Fibroblast of lung (primary cell): ENCODE data around the gene ASB6. TPM values are rescaled to one million over a fixed set of nuclear protein-coding genes. Genes with fewer than 3 reads are reported as not detected.

Source experiments
- DNase-seq, 2 donors: peaks; one replicate each; pipeline versions ENCODE4 v3.0.0 to v3.0.0-alpha.2; 2010; ENCODE audit warnings: low read depth in 2 of 2
- H2AFZ ChIP-seq: 2 replicates; pipeline ENCODE4 v1.5.1; 2012; ENCODE audit warnings: low read length, control low read depth, inconsistent platforms
- H3K27ac ChIP-seq: 2 replicates; pipeline ENCODE4 v1.5.1; 2011; ENCODE audit warnings: low read length, control low read depth; ENCODE audit not compliant: insufficient read depth
- H3K27me3 ChIP-seq: 2 replicates; pipeline ENCODE4 v1.5.1; 2011; ENCODE audit warnings: mild to moderate bottlenecking, low read length; ENCODE audit not compliant: control insufficient read depth, insufficient read depth
- H3K36me3 ChIP-seq: 2 replicates; pipeline ENCODE4 v1.5.1; 2011; ENCODE audit warnings: low read length; ENCODE audit not compliant: control insufficient read depth, insufficient read depth
- H3K4me1 ChIP-seq: 2 replicates; pipeline ENCODE4 v1.5.1; 2011; ENCODE audit warnings: low read length; ENCODE audit not compliant: control insufficient read depth, insufficient read depth; ENCODE audit errors: extremely low read depth
- H3K4me2 ChIP-seq: 2 replicates; pipeline ENCODE4 v1.5.1; 2011; ENCODE audit warnings: low read length, control low read depth; ENCODE audit not compliant: insufficient read depth; ENCODE audit errors: extremely low read depth
- H3K4me3 ChIP-seq, 4 experiments: fragments of 200-600 bp in 1 of 4; sonication (generic) in 1 of 4; replicated peaks in 1 of 4; 2 replicates each; pipeline ENCODE4 v1.5.1; 2011 to 2016; ENCODE audit warnings: low read length in 4 of 4, low read depth in 3 of 4, mild to moderate bottlenecking in 3 of 4, control low read depth in 2 of 4, inconsistent platforms in 1 of 4, mixed read lengths in 1 of 4; ENCODE audit not compliant: insufficient read depth in 1 of 4; ENCODE audit errors: control extremely low read depth in 1 of 4
- H3K79me2 ChIP-seq: 2 replicates; pipeline ENCODE4 v1.5.1; 2012; ENCODE audit warnings: mild to moderate bottlenecking, low read length, inconsistent platforms; ENCODE audit not compliant: control insufficient read depth, insufficient read depth
- H3K9ac ChIP-seq: 2 replicates; pipeline ENCODE4 v1.5.1; 2011; ENCODE audit warnings: mild to moderate bottlenecking, low read length, control low read depth; ENCODE audit not compliant: insufficient read depth
- H3K9me3 ChIP-seq: 2 replicates; pipeline ENCODE4 v1.5.1; 2012; ENCODE audit warnings: low read depth, low read length; ENCODE audit not compliant: control insufficient read depth, insufficient read depth
- H4K20me1 ChIP-seq: 2 replicates; pipeline ENCODE4 v1.5.1; 2011; ENCODE audit warnings: low read length; ENCODE audit not compliant: control insufficient read depth, insufficient read depth; ENCODE audit errors: extremely low read depth
- EZH2 ChIP-seq: IDR thresholded peaks from 2 replicates; pipeline ENCODE4 v1.5.1; 2012; ENCODE audit warnings: low read length, control low read depth, mild to moderate bottlenecking; ENCODE audit errors: missing control alignments
- polyA plus RNA-seq, 2 donors: library from polyadenylated mRNA; depleted of rRNA in 1 of 2; stranded (reverse) in 1 of 2; unstranded in 1 of 2; fragments of >200 nt; gene quantifications; 2 replicates each; pipeline ENCODE4 v1.2.1, GENCODE V29; 2011 to 2012; ENCODE audit warnings: missing spikeins in 1 of 2
- total RNA-seq: library from RNA; depleted of rRNA; stranded (reverse); fragments of >200 nt; gene quantifications from 2 replicates; pipeline ENCODE4 v1.2.1, GENCODE V29; 2014
- TF ChIP-seq, protein P1 (sequence below), 2 donors: IDR thresholded peaks in 1 of 2; conservative IDR thresholded peaks in 1 of 2; 1 replicate in 1 of 2; 2 replicates in 1 of 2; pipeline ENCODE4 v1.5.1; 2011 to 2012; ENCODE audit warnings: low read length in 2 of 2, control low read depth in 1 of 2, inconsistent platforms in 1 of 2, low read depth in 1 of 2, mild to moderate bottlenecking in 1 of 2

ASB6 gene
- total and polyA plus RNA-seq, 2 donors (not counting 1 experiment from before 2014, with no cell fraction given), result 14.4 to 15.4 TPM

DNA sequence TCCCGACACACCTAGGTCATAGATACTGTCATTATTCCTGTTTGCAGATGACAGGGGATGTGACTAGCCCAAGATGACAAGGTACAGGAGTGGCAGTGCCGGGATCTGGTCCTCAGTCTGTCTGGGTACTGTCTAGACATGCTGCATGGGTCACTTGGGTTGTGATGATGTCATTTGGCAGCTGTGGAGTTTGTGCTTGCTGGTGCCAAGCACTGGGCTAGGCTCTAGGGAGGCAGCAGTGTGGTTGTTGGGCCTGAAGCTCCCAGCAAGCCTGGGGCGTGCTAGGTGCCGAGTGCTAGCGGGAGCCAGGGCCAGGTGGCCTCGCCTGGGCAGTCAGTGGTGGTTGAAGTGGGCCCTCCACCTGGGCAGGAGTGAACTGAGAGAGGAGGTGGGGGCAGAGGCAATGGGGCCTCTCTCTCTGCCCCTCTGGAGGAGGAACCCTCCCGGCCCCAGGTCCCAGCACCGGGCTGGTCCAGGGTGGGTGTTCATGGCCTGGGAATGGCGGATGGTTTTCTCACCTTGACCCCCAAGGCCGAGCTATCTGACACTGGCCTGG, 8.8 kb upstream of the ASB6 start:
- Histone ChIP-seq H3K9me3 (no peaks in the 10 kb centered on the region), H3K4me2 (no peak overlapping the region), H3K36me3 (no peaks in the 10 kb centered on the region), H2AFZ (no peak overlapping the region), H3K4me3 (no peak overlapping the region), H3K79me2 (no peaks in the 10 kb centered on the region), H3K4me1 (peaks cover 14% of the 10 kb centered on the region), H4K20me1 (no peaks in the 10 kb centered on the region), H3K27ac (no peak overlapping the region), H3K9ac (no peak overlapping the region), H3K27me3 (no peaks in the 10 kb centered on the region)
- no peak for DNase-seq
- TF ChIP-seq, protein P1, sequence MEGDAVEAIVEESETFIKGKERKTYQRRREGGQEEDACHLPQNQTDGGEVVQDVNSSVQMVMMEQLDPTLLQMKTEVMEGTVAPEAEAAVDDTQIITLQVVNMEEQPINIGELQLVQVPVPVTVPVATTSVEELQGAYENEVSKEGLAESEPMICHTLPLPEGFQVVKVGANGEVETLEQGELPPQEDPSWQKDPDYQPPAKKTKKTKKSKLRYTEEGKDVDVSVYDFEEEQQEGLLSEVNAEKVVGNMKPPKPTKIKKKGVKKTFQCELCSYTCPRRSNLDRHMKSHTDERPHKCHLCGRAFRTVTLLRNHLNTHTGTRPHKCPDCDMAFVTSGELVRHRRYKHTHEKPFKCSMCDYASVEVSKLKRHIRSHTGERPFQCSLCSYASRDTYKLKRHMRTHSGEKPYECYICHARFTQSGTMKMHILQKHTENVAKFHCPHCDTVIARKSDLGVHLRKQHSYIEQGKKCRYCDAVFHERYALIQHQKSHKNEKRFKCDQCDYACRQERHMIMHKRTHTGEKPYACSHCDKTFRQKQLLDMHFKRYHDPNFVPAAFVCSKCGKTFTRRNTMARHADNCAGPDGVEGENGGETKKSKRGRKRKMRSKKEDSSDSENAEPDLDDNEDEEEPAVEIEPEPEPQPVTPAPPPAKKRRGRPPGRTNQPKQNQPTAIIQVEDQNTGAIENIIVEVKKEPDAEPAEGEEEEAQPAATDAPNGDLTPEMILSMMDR (conservative IDR thresholded peaks at IDR 0.05 in 1 of 2, IDR thresholded peaks at IDR 0.05 in 1 of 2; ENCODE audit: low read depth in 1 of 2, low read length in 2 of 2), result no peak
- TF ChIP-seq EZH2, result no peak

DNA sequence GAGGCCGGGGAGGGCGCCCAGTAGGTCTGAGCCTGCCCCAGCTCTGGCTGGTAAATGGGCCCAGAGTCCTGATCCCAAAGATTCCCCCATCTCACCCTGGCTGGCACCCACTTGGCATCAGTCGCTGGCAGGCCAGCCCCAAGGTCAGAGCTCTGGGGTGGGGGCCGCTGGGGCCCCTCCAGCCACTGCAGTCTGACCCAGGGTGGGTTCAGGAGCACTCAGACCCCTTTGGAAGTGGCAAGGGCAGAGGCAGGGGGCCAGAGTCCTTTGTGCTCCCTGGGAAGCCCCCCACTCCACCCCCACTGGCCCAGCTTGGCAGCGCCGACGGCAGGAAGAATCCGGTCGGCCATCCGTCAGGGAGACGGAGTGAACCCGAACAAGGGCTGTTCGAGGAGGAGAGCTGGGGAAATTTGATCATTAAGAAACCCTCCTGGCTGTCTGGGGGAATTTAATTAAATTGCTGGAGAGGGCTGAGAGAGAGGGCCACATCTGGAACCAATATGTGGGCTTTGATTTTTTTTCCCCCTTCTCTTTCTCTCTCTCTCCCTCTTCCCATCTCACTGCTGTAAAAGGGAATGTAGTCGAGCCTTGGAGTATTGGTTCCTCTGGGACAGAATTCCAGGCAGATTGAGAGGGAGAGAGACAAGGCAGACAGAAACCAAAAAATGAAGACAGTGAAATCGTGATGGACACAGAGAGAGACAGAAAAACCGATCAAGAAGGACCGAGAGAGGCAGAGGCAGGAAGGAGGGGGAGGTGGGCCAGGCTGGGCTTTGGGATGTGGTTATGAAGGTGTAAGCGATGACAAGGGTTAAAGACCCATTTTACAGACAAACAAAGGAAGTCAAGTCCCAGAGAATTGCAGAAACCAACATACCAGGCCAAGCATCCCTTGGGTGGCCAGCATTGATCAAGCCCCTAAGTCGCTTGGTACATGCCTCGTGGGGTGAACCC, 8.1 kb upstream of the ASB6 start:
- no peak for DNase-seq
- no peak overlapping the region for H3K4me2 ChIP-seq

DNA sequence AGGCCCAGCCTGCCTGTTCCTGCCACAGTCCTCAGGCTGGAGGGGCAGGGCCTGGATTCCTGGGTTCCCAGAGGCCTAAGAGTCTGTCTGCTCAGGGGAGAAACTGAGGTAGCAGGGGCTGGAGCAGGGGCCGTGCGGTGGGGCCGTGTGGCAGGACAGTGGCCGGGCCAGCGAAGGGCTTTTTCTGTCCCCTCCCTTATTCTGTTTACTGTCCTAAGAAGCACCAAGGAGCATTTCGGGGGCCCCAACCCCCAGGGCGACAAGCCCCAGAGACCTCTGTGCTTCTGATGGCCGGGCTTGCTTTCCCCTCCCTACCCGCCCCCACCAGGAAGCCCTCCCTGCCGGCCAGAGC, 6.8 kb upstream of the ASB6 start:
- H3K4me1 ChIP-seq, result peaks cover 14% of the 10 kb centered on the region
- H3K27ac ChIP-seq, result no peak overlapping the region
- H3K9ac ChIP-seq, result no peak overlapping the region
- DNase-seq, result no peak
- no peaks in the 10 kb centered on the region for H3K9me3 ChIP-seq
- no peak for TF ChIP-seq EZH2
- TF ChIP-seq, protein P1 (conservative IDR thresholded peaks at IDR 0.05 in 1 of 2, IDR thresholded peaks at IDR 0.05 in 1 of 2; ENCODE audit: low read depth in 1 of 2, low read length in 2 of 2), result no peak
- no peaks in the 10 kb centered on the region for H3K27me3 ChIP-seq
- no peak overlapping the region for H3K4me3 ChIP-seq
- no peaks in the 10 kb centered on the region for H3K79me2 ChIP-seq
- H3K36me3 ChIP-seq, result no peaks in the 10 kb centered on the region
- no peaks in the 10 kb centered on the region for H4K20me1 ChIP-seq
- H2AFZ ChIP-seq, result no peak overlapping the region
- no peak overlapping the region for H3K4me2 ChIP-seq

More for the DNA sequence above, 8.1 kb upstream of the ASB6 start:
- no peak for TF ChIP-seq EZH2
- TF ChIP-seq, protein P1 (conservative IDR thresholded peaks at IDR 0.05 in 1 of 2, IDR thresholded peaks at IDR 0.05 in 1 of 2; ENCODE audit: low read depth in 1 of 2, low read length in 2 of 2), result no peak
- Histone ChIP-seq H3K79me2 (no peaks in the 10 kb centered on the region), H3K4me1 (peaks cover 14% of the 10 kb centered on the region), H3K4me3 (no peak overlapping the region), H3K27ac (no peak overlapping the region), H3K36me3 (no peaks in the 10 kb centered on the region), H2AFZ (no peak overlapping the region), H3K27me3 (no peaks in the 10 kb centered on the region), H3K9me3 (no peaks in the 10 kb centered on the region), H4K20me1 (no peaks in the 10 kb centered on the region), H3K9ac (no peak overlapping the region)
